Mucosa of descending colon (tissue), 3 donors: ENCODE data around the gene KLF16. TPM values are rescaled to one million over a fixed set of nuclear protein-coding genes. Genes with fewer than 3 reads are reported as not detected.

Source experiments
- ATAC-seq: fragments of 200-7000 bp; cut with Tn5 transposase; one replicate; pipeline ENCODE4 v1.9.1; 2020; ENCODE audit warnings: mild to moderate bottlenecking, moderate library complexity
- DNase-seq, 3 donors: peaks; one replicate each; pipeline ENCODE4 v3.0.0-alpha.2; 2020
- H3K36me3 ChIP-seq: fragments of 200-600 bp; one replicate; pipeline ENCODE4 v1.8.0; 2021; ENCODE audit warnings: low read depth, mild to moderate bottlenecking
- H3K4me1 ChIP-seq: fragments of 200-600 bp; one replicate; pipeline ENCODE4 v1.8.0; 2021; ENCODE audit warnings: low read depth, mild to moderate bottlenecking
- H3K4me3 ChIP-seq: fragments of 200-600 bp; one replicate; pipeline ENCODE4 v1.8.0; 2021; ENCODE audit warnings: mild to moderate bottlenecking
- H3K9me3 ChIP-seq: fragments of 200-600 bp; one replicate; pipeline ENCODE4 v1.8.0; 2021; ENCODE audit warnings: mild to moderate bottlenecking
- intact Hi-C, 2 donors: fragments of 100-400 bp; cut with DNase I in 1 of 2; cut with micrococcal nuclease in 1 of 2; formaldehyde crosslinking; loops; one replicate each; pipeline versions ENCODE4 v1.11.0 to v1.11.1; 2022; cut with DNase I, micrococcal nuclease
- total RNA-seq, 3 donors: library from RNA; stranded (reverse); fragmentation: NEBNext Ultra II Directional in 2 of 3; extraction: Animal tissue kit (Norgen Biotek cat#: 25700) in 2 of 3; gene quantifications; one replicate each; pipeline versions ENCODE4 v1.2.1 to v1.2.4, GENCODE V29; 2021 to 2023
- TF ChIP-seq, protein P1 (sequence below): fragments of 200-600 bp; IDR thresholded peaks from one replicate; pipeline ENCODE4 v1.8.0; 2022; ENCODE audit warnings: antibody characterized with exemption, mild to moderate bottlenecking
- donor health status: DM: no; HTN: no; CAD: no; lungs with moderate emphysema.
- donor health status: DM: no; HTN: no; CAD: no.
- donor health status: DM: no; HTN: yes; CAD: no.

The KLF16 gene
- total RNA-seq, 3 donors from 2014 or later: 22.6 to 26.5 (median 25.6) TPM

DNA sequence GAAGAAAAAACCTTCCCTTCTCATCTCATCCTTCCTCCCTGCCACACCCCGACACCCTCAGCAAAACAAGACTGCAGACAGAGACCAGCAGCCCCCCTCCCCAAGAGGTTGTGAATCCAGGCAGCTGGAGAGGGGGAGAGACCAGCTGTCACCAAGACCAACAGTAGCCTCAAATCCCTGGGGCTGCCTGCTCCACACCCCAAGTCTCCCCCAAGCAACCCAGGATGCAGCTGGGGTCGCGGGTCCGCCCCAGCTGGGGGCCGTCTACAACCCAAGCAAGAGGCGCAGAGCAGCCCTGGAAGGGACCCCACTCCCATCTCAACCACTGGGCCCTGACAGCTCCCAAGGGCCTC is 7.1 kb downstream of the KLF16 start:
- ATAC-seq (no peak), DNase-seq (no peak)
- Histone ChIP-seq H3K4me1 (peaks cover 81% of the 10 kb centered on the region), H3K9me3 (no peaks in the 10 kb centered on the region), H3K36me3 (no peaks in the 10 kb centered on the region), H3K4me3 (no peak overlapping the region)
- TF ChIP-seq, protein P1, sequence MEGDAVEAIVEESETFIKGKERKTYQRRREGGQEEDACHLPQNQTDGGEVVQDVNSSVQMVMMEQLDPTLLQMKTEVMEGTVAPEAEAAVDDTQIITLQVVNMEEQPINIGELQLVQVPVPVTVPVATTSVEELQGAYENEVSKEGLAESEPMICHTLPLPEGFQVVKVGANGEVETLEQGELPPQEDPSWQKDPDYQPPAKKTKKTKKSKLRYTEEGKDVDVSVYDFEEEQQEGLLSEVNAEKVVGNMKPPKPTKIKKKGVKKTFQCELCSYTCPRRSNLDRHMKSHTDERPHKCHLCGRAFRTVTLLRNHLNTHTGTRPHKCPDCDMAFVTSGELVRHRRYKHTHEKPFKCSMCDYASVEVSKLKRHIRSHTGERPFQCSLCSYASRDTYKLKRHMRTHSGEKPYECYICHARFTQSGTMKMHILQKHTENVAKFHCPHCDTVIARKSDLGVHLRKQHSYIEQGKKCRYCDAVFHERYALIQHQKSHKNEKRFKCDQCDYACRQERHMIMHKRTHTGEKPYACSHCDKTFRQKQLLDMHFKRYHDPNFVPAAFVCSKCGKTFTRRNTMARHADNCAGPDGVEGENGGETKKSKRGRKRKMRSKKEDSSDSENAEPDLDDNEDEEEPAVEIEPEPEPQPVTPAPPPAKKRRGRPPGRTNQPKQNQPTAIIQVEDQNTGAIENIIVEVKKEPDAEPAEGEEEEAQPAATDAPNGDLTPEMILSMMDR: no peak
- intact Hi-C loops: no loop called here

DNA sequence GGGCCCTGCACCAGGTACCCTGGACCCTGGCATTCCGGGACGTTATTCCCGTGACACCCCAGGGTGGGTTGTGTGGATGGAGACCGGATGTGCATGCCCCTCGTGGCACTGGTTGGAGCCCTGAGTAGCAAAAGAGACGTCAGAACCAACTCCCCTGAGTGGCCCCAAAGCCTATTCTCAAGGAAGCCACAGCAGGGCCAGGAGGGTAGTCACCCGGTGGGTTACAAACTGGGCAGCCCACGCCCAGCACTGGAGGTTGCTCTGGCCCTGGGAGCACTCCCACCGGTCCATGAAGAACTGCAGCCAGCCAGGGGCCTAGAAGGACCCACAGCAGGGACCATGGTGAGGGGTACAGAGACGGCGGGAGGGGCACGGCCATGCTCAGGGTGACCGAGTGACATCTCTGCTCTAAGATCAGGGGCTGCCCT is 7.5 kb downstream of the KLF16 start:
- Histone ChIP-seq H3K4me3 (no peak overlapping the region), H3K9me3 (no peaks in the 10 kb centered on the region), H3K4me1 (peaks cover 76% of the 10 kb centered on the region), H3K36me3 (no peaks in the 10 kb centered on the region)
- intact Hi-C loops: no loop called here
- TF ChIP-seq, protein P1: no peak
- peak; percentile 1 for ATAC-seq
- no peak for DNase-seq

DNA sequence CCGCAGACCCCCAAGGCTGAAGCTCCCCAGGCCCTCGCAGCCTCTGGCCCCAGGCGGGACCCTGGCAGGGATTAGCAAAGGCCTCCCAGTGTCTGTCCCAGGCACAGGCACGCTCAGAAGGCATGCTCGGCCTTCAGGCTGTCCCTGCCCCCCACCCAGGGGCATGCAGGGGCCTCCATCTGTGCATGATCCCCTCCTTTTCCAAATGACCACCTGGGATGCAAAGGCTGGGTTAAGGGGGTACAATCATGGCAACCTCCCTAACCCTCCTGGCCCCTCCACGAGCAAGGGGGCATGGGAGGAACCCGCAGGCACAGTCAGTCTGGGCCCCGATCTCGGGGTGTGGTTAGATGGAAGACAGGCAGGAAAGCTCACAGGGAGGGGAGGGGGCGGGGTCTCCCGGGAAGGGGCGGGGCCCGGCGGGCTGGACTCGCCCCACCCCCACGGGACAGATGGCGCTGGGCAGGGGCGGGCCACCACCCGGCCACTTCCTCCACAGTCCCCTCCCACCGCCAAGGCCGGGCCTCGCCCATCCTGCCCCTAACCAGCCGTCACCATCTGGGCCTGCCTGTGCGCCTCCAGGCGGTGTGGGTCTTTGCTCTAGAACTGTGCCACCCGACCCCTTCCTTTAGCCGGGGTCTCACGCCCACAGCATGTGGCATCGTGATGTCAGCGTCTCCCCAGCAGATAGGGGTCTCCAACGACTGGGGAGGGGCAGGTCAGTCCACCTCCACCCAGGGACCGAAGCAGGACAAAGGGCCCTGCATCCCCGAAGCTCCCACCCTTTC is 8.1 kb downstream of the KLF16 start:
- H3K36me3 ChIP-seq: no peaks in the 10 kb centered on the region
- no peaks in the 10 kb centered on the region for H3K9me3 ChIP-seq
- peak; percentile 74 for ATAC-seq
- peak; percentile 96 to 98 (median 97) for DNase-seq
- TF ChIP-seq, protein P1: no peak
- no peak overlapping the region for H3K4me3 ChIP-seq
- intact Hi-C loops: no loop called here
- H3K4me1 ChIP-seq: peaks cover 70% of the 10 kb centered on the region

DNA sequence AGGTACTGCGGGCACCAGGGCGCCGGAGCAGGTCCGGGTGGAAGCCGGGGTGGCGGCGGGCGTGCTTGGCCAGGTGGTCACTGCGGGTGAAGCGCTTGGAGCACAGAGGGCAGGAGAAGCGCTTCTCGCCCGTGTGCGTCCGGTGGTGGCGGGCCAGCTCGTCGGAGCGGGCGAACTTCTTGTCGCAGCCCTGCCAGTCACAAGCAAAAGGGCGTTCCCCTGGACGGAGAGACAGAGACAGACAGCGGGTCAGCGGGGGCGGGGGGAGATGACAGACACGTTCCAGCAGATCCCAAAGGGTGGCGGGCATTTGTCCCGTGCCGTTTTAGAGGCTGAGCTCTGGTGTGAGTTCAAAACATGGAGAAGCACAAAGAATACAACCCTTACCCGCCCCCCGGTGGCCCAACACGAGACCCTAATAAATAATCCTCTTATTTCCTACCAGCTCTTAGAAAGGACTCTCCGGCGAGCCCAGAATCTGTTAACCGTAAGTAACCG is 8.8 kb downstream of the KLF16 start:
- no peak overlapping the region for H3K4me3 ChIP-seq
- intact Hi-C loops: no loop called here
- DNase-seq: peak; percentile 66 to 78 (median 69)
- TF ChIP-seq, protein P1: no peak
- no peaks in the 10 kb centered on the region for H3K9me3 ChIP-seq
- no peaks in the 10 kb centered on the region for H3K36me3 ChIP-seq
- ATAC-seq: no peak
- H3K4me1 ChIP-seq: peaks cover 64% of the 10 kb centered on the region

DNA sequence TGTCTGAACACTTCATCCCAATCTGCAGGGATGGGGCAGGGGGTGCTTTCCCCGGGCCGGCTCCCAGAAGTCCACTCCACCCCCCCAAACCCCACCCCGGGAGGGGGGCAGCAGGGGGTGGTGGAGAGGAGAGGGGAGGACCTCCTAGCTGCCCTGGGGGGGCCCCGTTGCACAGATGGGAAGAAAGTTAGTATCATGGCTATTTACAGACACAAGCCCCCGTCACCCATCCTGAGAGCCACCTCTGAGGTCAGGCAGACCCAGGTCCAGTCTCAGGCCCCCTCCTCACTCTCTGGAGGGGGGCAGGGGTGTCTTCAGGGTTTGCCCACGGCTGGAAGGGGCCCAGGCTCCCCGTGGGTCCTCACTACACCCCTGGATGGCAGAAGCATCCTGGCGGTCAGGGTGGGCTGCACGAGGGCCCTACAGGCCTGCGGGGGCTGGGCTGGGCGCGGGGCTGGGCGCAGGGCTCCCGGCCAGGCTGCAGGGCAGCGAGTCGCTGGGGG is 9.3 kb downstream of the KLF16 start:
- Histone ChIP-seq H3K4me1 (peaks cover 59% of the 10 kb centered on the region), H3K36me3 (no peaks in the 10 kb centered on the region), H3K9me3 (no peaks in the 10 kb centered on the region), H3K4me3 (no peak overlapping the region)
- TF ChIP-seq, protein P1: no peak
- intact Hi-C loops: no loop called here
- DNase-seq: peak in 2 of 3 donors; percentile 62 to 75
- no peak for ATAC-seq
